OCI-LY1 (cell line): ENCODE results near the gene MFAP4.

ENCODE experiments used
- H2AFZ ChIP-seq: fragments of 200-600 bp; sonication (generic), shearing (Covaris generic); 2 replicates; pipeline ENCODE4 v1.6.0; 2014; ENCODE audit warnings: antibody characterized with exemption, mild to moderate bottlenecking, low read length
- H3F3A ChIP-seq: fragments of 200-600 bp; sonication (generic), shearing (Covaris generic); 2 replicates; pipeline ENCODE4 v1.6.0; 2014; ENCODE audit warnings: mild to moderate bottlenecking, antibody characterized with exemption, low read length, moderate library complexity; ENCODE audit not compliant: insufficient read depth
- H3K27ac ChIP-seq: fragments of 200-600 bp; sonication (generic); 2 replicates; pipeline ENCODE4 v1.5.1; 2014; ENCODE audit warnings: low read length, mixed run types, mild to moderate bottlenecking, low read depth; ENCODE audit not compliant: poor library complexity, severe bottlenecking
- H3K27me3 ChIP-seq: fragments of 200-600 bp; sonication (generic); 2 replicates; pipeline ENCODE4 v1.6.0; 2014; ENCODE audit warnings: antibody characterized with exemption, mild to moderate bottlenecking, low read length, moderate library complexity; ENCODE audit not compliant: insufficient read depth
- H3K36me3 ChIP-seq: fragments of 200-600 bp; sonication (generic); 2 replicates; pipeline ENCODE4 v1.6.1; 2014; ENCODE audit warnings: mild to moderate bottlenecking, antibody characterized with exemption, low read length, moderate library complexity, mixed read lengths; ENCODE audit not compliant: insufficient read depth
- H3K4me1 ChIP-seq: fragments of 200-600 bp; sonication (generic); 2 replicates; pipeline ENCODE4 v1.5.1; 2014; ENCODE audit warnings: mild to moderate bottlenecking, low read length, moderate library complexity; ENCODE audit not compliant: insufficient read depth, severe bottlenecking
- H3K4me2 ChIP-seq: fragments of 200-600 bp; sonication (generic), shearing (Covaris generic); 2 replicates; pipeline ENCODE4 v1.6.1; 2014; ENCODE audit warnings: low read length
- H3K4me3 ChIP-seq: fragments of 200-600 bp; sonication (generic); 2 replicates; pipeline ENCODE4 v1.5.1; 2014; ENCODE audit warnings: low read length, low read depth, mild to moderate bottlenecking, mixed read lengths; ENCODE audit not compliant: poor library complexity, severe bottlenecking
- H3K79me2 ChIP-seq: fragments of 200-600 bp; shearing (Covaris generic); 2 replicates; pipeline ENCODE4 v1.6.1; 2016; ENCODE audit warnings: mixed run types, low read length, mixed read lengths; ENCODE audit not compliant: insufficient read depth
- H3K9ac ChIP-seq: fragments of 200-600 bp; sonication (generic), shearing (Covaris generic); 2 replicates; pipeline ENCODE4 v1.6.1; 2014; ENCODE audit warnings: mild to moderate bottlenecking, low read length, mixed read lengths
- H3K9me2 ChIP-seq: fragments of 200-600 bp; sonication (generic), shearing (Covaris generic); 2 replicates; pipeline ENCODE4 v1.6.1; 2014; ENCODE audit warnings: low read depth, mild to moderate bottlenecking, low read length, mixed read lengths
- H3K9me3 ChIP-seq: fragments of 200-600 bp; shearing (Covaris generic); 2 replicates; pipeline ENCODE4 v1.6.1; 2014; ENCODE audit warnings: low read length, mixed read lengths
- H4K20me1 ChIP-seq: fragments of 200-600 bp; sonication (generic), shearing (Covaris generic); 2 replicates; pipeline ENCODE4 v1.6.0; 2016; ENCODE audit warnings: mild to moderate bottlenecking, low read length; ENCODE audit not compliant: insufficient read depth
- CTCF ChIP-seq: fragments of 200-600 bp; sonication (generic), shearing (Covaris generic); IDR thresholded peaks from 2 replicates; pipeline ENCODE4 v1.5.1; 2017; ENCODE audit warnings: mild to moderate bottlenecking, antibody characterized with exemption, low read length, moderate library complexity, mixed read lengths
- EZH2 ChIP-seq: fragments of 200-600 bp; sonication (generic), shearing (Covaris generic); IDR thresholded peaks from 2 replicates; pipeline ENCODE4 v1.8.0; 2017; ENCODE audit warnings: borderline replicate concordance, mixed run types, mild to moderate bottlenecking, antibody characterized with exemption, low read length, moderate library complexity, mixed read lengths

MFAP4 gene

GRCh38 chr17:19408346-19408710 is 21.3 kb upstream of the MFAP4 start:
- no peaks in the 10 kb centered on the region for H3K9me3 ChIP-seq
- no peak overlapping the region for H3K4me2 ChIP-seq
- TF ChIP-seq EZH2 = no peak
- no peak for TF ChIP-seq CTCF
- H3K4me1 ChIP-seq = no peaks in the 10 kb centered on the region
- H3K27ac ChIP-seq = no peak overlapping the region
- no peaks in the 10 kb centered on the region for H3K79me2 ChIP-seq
- no peak overlapping the region for H3K9ac ChIP-seq
- peaks cover 4% of the 10 kb centered on the region; the same call in 1 of the 2 replicates for H3K27me3 ChIP-seq
- H4K20me1 ChIP-seq = no peaks in the 10 kb centered on the region
- H3K36me3 ChIP-seq = no peaks in the 10 kb centered on the region
- H3F3A ChIP-seq = no peaks in the 10 kb centered on the region
- no peaks in the 10 kb centered on the region for H3K9me2 ChIP-seq
- no peak overlapping the region for H2AFZ ChIP-seq
- H3K4me3 ChIP-seq = no peak overlapping the region

GRCh38 chr17:19407601-19408345 is 20.8 kb upstream of the MFAP4 start:
- Histone ChIP-seq H3K4me2 (no peak overlapping the region), H3K79me2 (no peaks in the 10 kb centered on the region), H3K27me3 (peaks cover 4% of the 10 kb centered on the region; the same call in 1 of the 2 replicates), H4K20me1 (no peaks in the 10 kb centered on the region), H3K27ac (no peak overlapping the region), H3K9me3 (no peaks in the 10 kb centered on the region), H2AFZ (no peak overlapping the region), H3K36me3 (no peaks in the 10 kb centered on the region), H3K9ac (no peak overlapping the region), H3K4me3 (no peak overlapping the region), H3K4me1 (no peaks in the 10 kb centered on the region), H3F3A (no peaks in the 10 kb centered on the region), H3K9me2 (no peaks in the 10 kb centered on the region)
- TF ChIP-seq EZH2 (no peak), CTCF (no peak)

GRCh38 chr17:19405114-19405513 is 18.1 kb upstream of the MFAP4 start:
- TF ChIP-seq CTCF = no peak
- H3K4me3 ChIP-seq = no peak overlapping the region
- H4K20me1 ChIP-seq = no peaks in the 10 kb centered on the region
- no peaks in the 10 kb centered on the region for H3K4me1 ChIP-seq
- H3K4me2 ChIP-seq = no peak overlapping the region
- no peak overlapping the region for H3K9ac ChIP-seq
- H3K9me3 ChIP-seq = no peaks in the 10 kb centered on the region
- peaks cover 4% of the 10 kb centered on the region; the same call in 1 of the 2 replicates for H3K27me3 ChIP-seq
- no peak overlapping the region for H2AFZ ChIP-seq
- H3K79me2 ChIP-seq = no peaks in the 10 kb centered on the region
- H3K36me3 ChIP-seq = no peaks in the 10 kb centered on the region
- H3K9me2 ChIP-seq = no peaks in the 10 kb centered on the region
- H3K27ac ChIP-seq = no peak overlapping the region
- no peaks in the 10 kb centered on the region for H3F3A ChIP-seq
